Measurements from ENCODE around the gene CYP2C18.
"Not testable (repeated sequence)": the region's sequence is repeated elsewhere in the genome, so short reads cannot be mapped to it uniquely, and the experiment has no call there.

Gene CYP2C18

GRCh38 chr10:94683214-94684054 lies at the start of gene CYP2C18:
TSS of gene CYP2C18 (plus strand) at chr10:94683729. CDS start at chr10:94683820, 91 bp downstream.
- DNase-seq (ENCODE audit: low read depth in 2 of 2), result no peak

GRCh38 chr10:94638097-94638496 lies 45.4 kb upstream of the CYP2C18 start:
- DNase-seq (ENCODE audit: low read depth in 2 of 2), result not testable (repeated sequence)

GRCh38 chr10:94639902-94640301 lies 43.6 kb upstream of the CYP2C18 start:
- DNase-seq (ENCODE audit: low read depth in 2 of 2), result no peak

GRCh38 chr10:94640562-94640961 lies 43.0 kb upstream of the CYP2C18 start:
- no peak for DNase-seq (ENCODE audit: low read depth in 2 of 2)

- DNase-seq (ENCODE audit: low read depth in 2 of 2), result no peak
Measured at GRCh38 chr10:94641480-94641879, 42.0 kb upstream of the CYP2C18 start.

- no peak for DNase-seq (ENCODE audit: low read depth in 2 of 2)
Measured at GRCh38 chr10:94644352-94644751, 39.2 kb upstream of the CYP2C18 start.

- no peak for DNase-seq (ENCODE audit: low read depth in 2 of 2)
Measured at GRCh38 chr10:94645285-94645684, 38.2 kb upstream of the CYP2C18 start.

GRCh38 chr10:94655201-94655600 lies 28.3 kb upstream of the CYP2C18 start:
- DNase-seq (ENCODE audit: low read depth in 2 of 2), result not testable (repeated sequence)

GRCh38 chr10:94663061-94663460 lies 20.5 kb upstream of the CYP2C18 start:
- not testable (repeated sequence) for DNase-seq (ENCODE audit: low read depth in 2 of 2)

GRCh38 chr10:94666391-94667102 lies 17.0 kb upstream of the CYP2C18 start:
- no peak for DNase-seq (ENCODE audit: low read depth in 2 of 2)

GRCh38 chr10:94673614-94674321 lies 9.8 kb upstream of the CYP2C18 start:
- DNase-seq (ENCODE audit: low read depth in 2 of 2), result no peak

- no peak for DNase-seq (ENCODE audit: low read depth in 2 of 2)
Measured at GRCh38 chr10:94676496-94676895, 7.0 kb upstream of the CYP2C18 start.

GRCh38 chr10:94677691-94678090 lies 5.8 kb upstream of the CYP2C18 start:
- no peak for DNase-seq (ENCODE audit: low read depth in 2 of 2)

- no peak for DNase-seq (ENCODE audit: low read depth in 2 of 2)
Measured at GRCh38 chr10:94678475-94678874, 5.1 kb upstream of the CYP2C18 start.

- no peak for DNase-seq (ENCODE audit: low read depth in 2 of 2)
Measured at GRCh38 chr10:94680544-94680943, 3.0 kb upstream of the CYP2C18 start.

GRCh38 chr10:94682636-94683035 lies 893 bp upstream of the CYP2C18 start:
- not testable (repeated sequence) for DNase-seq (ENCODE audit: low read depth in 2 of 2)

- no peak for DNase-seq (ENCODE audit: low read depth in 2 of 2)
Measured at GRCh38 chr10:94687625-94688248, 4.2 kb downstream of the CYP2C18 start.

- DNase-seq (ENCODE audit: low read depth in 2 of 2), result no peak
Measured at GRCh38 chr10:94706089-94706488, 22.6 kb downstream of the CYP2C18 start.

GRCh38 chr10:94710578-94710977 lies 27.0 kb downstream of the CYP2C18 start:
- DNase-seq (ENCODE audit: low read depth in 2 of 2), result no peak

- no peak for DNase-seq (ENCODE audit: low read depth in 2 of 2)
Measured at GRCh38 chr10:94725871-94726270, 42.3 kb downstream of the CYP2C18 start.

- no peak for DNase-seq (ENCODE audit: low read depth in 2 of 2)
Measured at GRCh38 chr10:94735197-94735596, 51.7 kb downstream of the CYP2C18 start.

- no peak for DNase-seq (ENCODE audit: low read depth in 2 of 2)
Measured at GRCh38 chr10:94738588-94738987, 55.1 kb downstream of the CYP2C18 start.

Measured in activated CD8-positive, alpha-beta memory T cell treated with anti-CD3 and anti-CD28 coated beads for 4 hours (primary cell).